ENCODE results near the gene C19orf25.

- TF ChIP-seq GATA2 (IDR thresholded peaks at IDR 0.05; ENCODE audit: low read depth, low read length) (no peak), GATA3 (IDR thresholded peaks at IDR 0.05; ENCODE audit: low read depth, low read length) (no peak)
Measured at GRCh38 chr19:1428738-1429391, 50.1 kb downstream of the C19orf25 start.
